ENCODE measurements around the gene ACCSL.

The ACCSL gene

GRCh38 chr11:44033856-44034255, 13.9 kb upstream of the ACCSL start:
- TF ChIP-seq, protein P1, sequence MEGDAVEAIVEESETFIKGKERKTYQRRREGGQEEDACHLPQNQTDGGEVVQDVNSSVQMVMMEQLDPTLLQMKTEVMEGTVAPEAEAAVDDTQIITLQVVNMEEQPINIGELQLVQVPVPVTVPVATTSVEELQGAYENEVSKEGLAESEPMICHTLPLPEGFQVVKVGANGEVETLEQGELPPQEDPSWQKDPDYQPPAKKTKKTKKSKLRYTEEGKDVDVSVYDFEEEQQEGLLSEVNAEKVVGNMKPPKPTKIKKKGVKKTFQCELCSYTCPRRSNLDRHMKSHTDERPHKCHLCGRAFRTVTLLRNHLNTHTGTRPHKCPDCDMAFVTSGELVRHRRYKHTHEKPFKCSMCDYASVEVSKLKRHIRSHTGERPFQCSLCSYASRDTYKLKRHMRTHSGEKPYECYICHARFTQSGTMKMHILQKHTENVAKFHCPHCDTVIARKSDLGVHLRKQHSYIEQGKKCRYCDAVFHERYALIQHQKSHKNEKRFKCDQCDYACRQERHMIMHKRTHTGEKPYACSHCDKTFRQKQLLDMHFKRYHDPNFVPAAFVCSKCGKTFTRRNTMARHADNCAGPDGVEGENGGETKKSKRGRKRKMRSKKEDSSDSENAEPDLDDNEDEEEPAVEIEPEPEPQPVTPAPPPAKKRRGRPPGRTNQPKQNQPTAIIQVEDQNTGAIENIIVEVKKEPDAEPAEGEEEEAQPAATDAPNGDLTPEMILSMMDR (IDR thresholded peaks at IDR 0.05; ENCODE audit: unreplicated experiment in 3 of 3): no peak
- Mint-ChIP-seq H3K9me3 (no peaks in the 10 kb centered on the region), H3K4me1 (peaks cover 45% of the 10 kb centered on the region), H3K4me3 (no peak overlapping the region), H3K27ac (peak overlapping the region in 1 of 3 experiments; percentile 96), H3K27me3 (ENCODE audit: low read depth) (peaks cover 25% of the 10 kb centered on the region), H3K36me3 (ENCODE audit: low read depth) (no peaks in the 10 kb centered on the region)

- TF ChIP-seq, protein P1 (IDR thresholded peaks at IDR 0.05; ENCODE audit: unreplicated experiment in 3 of 3): no peak
- peak overlapping the region in 2 of 3 experiments; percentile 10 to 21 for H3K27ac Mint-ChIP-seq
- peaks cover 45% of the 10 kb centered on the region for H3K4me1 Mint-ChIP-seq
- H3K27me3 Mint-ChIP-seq (ENCODE audit: low read depth): peaks cover 32% of the 10 kb centered on the region
- no peaks in the 10 kb centered on the region for H3K9me3 Mint-ChIP-seq
- no peaks in the 10 kb centered on the region for H3K36me3 Mint-ChIP-seq (ENCODE audit: low read depth)
- no peak overlapping the region for H3K4me3 Mint-ChIP-seq
Observed at GRCh38 chr11:44034639-44035038, 13.1 kb upstream of the ACCSL start.

DNA sequence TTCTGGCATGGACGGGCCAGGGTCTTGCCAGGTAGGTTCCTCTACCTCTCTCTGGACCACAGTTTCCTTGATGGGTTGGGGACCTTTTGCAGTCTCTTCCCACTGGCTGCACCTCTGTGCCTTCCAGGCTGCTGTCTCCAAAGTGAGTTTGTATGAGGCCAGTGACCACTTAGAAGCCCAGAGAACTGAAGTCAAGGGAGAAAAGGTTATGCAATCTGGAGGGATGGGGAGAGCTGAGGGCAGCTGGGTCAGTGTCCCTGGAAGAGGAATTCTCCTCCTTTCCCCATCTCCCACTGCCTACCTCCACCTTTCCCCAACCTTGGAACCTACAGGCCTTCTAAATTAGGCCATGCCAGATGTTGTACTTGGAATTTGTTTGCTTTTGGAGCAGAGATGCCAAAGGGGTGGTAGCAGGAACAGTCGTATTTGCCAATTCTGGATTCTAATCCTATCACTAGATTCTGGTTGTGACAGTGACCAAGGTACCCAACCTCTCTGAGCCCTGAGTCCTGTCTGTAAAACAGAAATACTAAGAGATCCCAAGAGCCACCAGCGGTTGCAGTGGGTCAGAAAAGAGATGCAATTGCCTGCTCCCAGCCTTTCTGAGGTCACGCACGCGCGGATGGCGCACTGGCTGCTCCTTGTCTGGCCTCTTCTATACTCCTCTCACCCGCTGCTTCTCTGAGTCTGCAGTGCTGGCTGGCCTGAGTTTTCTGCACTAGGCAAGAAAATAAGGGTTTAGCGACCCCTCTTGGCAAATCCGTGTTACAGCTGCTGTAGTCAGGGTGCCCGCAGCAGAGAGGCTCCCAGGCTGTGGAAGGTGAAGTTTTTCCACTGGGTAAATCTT, 10.7 kb upstream of the ACCSL start:
- H3K4me3 Mint-ChIP-seq: no peak overlapping the region

GRCh38 chr11:44037658-44037998, 10.2 kb upstream of the ACCSL start:
- H3K4me1 Mint-ChIP-seq: peaks cover 17% of the 10 kb centered on the region
- no peak overlapping the region for H3K4me3 Mint-ChIP-seq
- H3K27me3 Mint-ChIP-seq (ENCODE audit: low read depth): peaks cover 28% of the 10 kb centered on the region
- TF ChIP-seq, protein P1 (IDR thresholded peaks at IDR 0.05; ENCODE audit: unreplicated experiment in 3 of 3): no peak
- peak overlapping the region in 2 of 3 experiments; percentile 43 to 78 for H3K27ac Mint-ChIP-seq
- peaks cover 7% of the 10 kb centered on the region for H3K9me3 Mint-ChIP-seq
- no peaks in the 10 kb centered on the region for H3K36me3 Mint-ChIP-seq (ENCODE audit: low read depth)

More for the DNA sequence above, 10.7 kb upstream of the ACCSL start:
- H3K36me3 Mint-ChIP-seq (ENCODE audit: low read depth): no peaks in the 10 kb centered on the region
- TF ChIP-seq, protein P1 (IDR thresholded peaks at IDR 0.05; ENCODE audit: unreplicated experiment in 3 of 3): peak; percentile 85 to 90 (median 87)
- peaks cover 7% of the 10 kb centered on the region for H3K9me3 Mint-ChIP-seq
- peaks cover 28% of the 10 kb centered on the region for H3K27me3 Mint-ChIP-seq (ENCODE audit: low read depth)
- peaks cover 22% of the 10 kb centered on the region for H3K4me1 Mint-ChIP-seq
- peak overlapping the region in 2 of 3 experiments; percentile 43 to 78 for H3K27ac Mint-ChIP-seq

DNA sequence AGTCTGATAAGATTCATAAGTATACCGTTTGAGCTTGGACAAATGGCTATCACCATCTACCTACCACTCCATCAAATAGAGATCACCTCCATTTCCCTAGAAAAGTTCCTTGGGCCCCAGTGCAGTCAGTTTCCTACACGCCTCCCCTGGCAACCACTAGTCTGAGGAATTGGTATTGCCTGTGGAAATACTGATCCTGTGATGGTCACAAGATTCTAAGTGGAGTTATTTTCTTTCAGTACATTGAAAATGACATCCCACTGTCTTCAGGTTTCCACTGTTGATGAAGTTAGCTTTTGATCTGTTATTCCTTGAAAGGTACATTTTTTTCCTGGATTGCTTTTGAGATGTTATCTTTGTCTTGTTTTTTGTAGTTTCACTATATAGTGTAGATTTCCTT, 4.6 kb upstream of the ACCSL start:
- Mint-ChIP-seq H3K4me3 (no peak overlapping the region), H3K4me1 (no peaks in the 10 kb centered on the region), H3K36me3 (ENCODE audit: low read depth) (no peaks in the 10 kb centered on the region), H3K27ac (no peak overlapping the region), H3K9me3 (peaks cover 7% of the 10 kb centered on the region), H3K27me3 (ENCODE audit: low read depth) (peaks cover 14% of the 10 kb centered on the region)
- TF ChIP-seq, protein P1 (IDR thresholded peaks at IDR 0.05; ENCODE audit: unreplicated experiment in 3 of 3): no peak

DNA sequence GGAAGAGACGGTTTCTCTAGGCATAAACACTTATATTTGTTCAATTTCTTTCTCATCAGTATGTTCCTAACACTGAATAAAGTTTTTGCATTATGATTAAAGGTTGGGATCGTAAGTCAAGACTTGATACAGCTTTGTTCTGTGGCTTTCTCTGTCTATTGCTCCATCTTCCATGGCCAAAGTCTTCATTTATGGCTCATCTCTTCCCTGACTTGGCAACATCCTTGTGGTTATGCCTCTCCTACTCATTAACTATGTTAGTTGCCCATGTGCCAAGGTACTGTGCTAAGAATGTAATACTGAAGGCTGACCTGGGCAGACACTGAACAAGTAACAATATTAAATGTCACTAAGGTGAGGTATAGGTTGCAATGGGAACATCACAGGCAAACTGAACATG, 1.6 kb upstream of the ACCSL start:
- no peak overlapping the region for H3K27ac Mint-ChIP-seq
- H3K4me1 Mint-ChIP-seq: no peaks in the 10 kb centered on the region
- H3K36me3 Mint-ChIP-seq (ENCODE audit: low read depth): no peaks in the 10 kb centered on the region
- peaks cover 12% of the 10 kb centered on the region for H3K27me3 Mint-ChIP-seq (ENCODE audit: low read depth)
- H3K4me3 Mint-ChIP-seq: no peak overlapping the region
- TF ChIP-seq, protein P1 (IDR thresholded peaks at IDR 0.05; ENCODE audit: unreplicated experiment in 3 of 3): no peak
- H3K9me3 Mint-ChIP-seq: peaks cover 3% of the 10 kb centered on the region
